ENCODE data around the gene DNER. TPM values are rescaled to one million over a fixed set of nuclear protein-coding genes. Genes with fewer than 3 reads are reported as not detected.

The DNER gene
- total and polyA plus RNA-seq, 10 of the 15 experiments (the other 5 are each of a cell fraction or from before 2014, with no cell fraction given): 0.04 to 0.08 (median 0.07) TPM; not detected in 7

DNA sequence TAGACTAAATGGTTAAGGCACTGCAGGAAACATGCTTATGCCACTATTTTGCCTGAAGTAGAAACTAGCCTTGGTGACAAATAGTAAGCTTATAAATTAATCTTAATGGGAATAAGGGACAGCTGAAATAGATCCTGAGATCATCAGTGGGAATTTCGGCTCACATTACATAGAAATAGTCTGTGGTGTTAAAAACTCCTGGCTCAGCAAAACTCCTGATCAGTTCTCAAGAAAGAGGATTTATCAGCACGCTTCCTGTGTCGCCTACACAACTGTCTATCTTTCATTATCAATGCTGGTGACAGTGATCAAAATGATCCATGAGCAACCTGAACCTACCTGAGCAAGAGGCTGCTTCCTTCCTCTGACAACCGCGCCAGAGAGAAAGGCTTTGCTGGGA, 17.0 kb upstream of the DNER start:
- Histone ChIP-seq H3K4me3 (no peak overlapping the region), H3K27me3 (replicated peaks in 1 of 2; ENCODE audit: control insufficient read depth in 2 of 2, insufficient read depth in 2 of 2, low read length in 1 of 2) (no peaks in the 10 kb centered on the region; a peak in 1 of 4 replicates), H3K36me3 (ENCODE audit: control insufficient read depth in 2 of 2, insufficient read depth in 2 of 2, low read length in 1 of 2) (no peaks in the 10 kb centered on the region), H3K9ac (ENCODE audit: control insufficient read depth, insufficient read depth, low read length) (no peak overlapping the region), H2AFZ (ENCODE audit: control insufficient read depth, low read depth, low read length) (no peak overlapping the region), H4K20me1 (ENCODE audit: control insufficient read depth, insufficient read depth) (no peaks in the 10 kb centered on the region), H3K4me1 (ENCODE audit: control insufficient read depth, insufficient read depth, low read length) (no peaks in the 10 kb centered on the region), H3K27ac (ENCODE audit: control insufficient read depth, insufficient read depth) (no peak overlapping the region), H3K4me2 (ENCODE audit: control insufficient read depth, insufficient read depth) (no peak overlapping the region), H3K9me3 (replicated peaks; ENCODE audit: control insufficient read depth, insufficient read depth, low read length) (no peaks in the 10 kb centered on the region), H3K79me2 (ENCODE audit: control insufficient read depth, insufficient read depth, low read length) (no peaks in the 10 kb centered on the region)
- 26% methylated on average over 5 of the region's 5 CpGs for WGBS (ENCODE audit: insufficient coverage, insufficient replicate concordance, low lambda C conversion rate, missing lambda C conversion rate)
- no TSS peak for BruUV-seq (replicated peaks)
- SMC1A ChIA-PET (ENCODE audit: uncharacterized antibody, unreplicated experiment): interaction anchor here (1.0 kb wide), 1 partner anchor 14 kb away, joined by 6 read pairs; no protein-coding TSS in a partner anchor
- CTCF ChIA-PET: no interaction called here
- in situ Hi-C loops (cut with MboI) (no loop called here), intact Hi-C loops (cut with micrococcal nuclease; ENCODE audit: unreplicated experiment) (no loop called here)
- FAIRE-seq (no peak), DNase-seq (ENCODE audit: low read depth, low spot score) (no peak), ATAC-seq (no peak)
- RAD21 ChIA-PET (ENCODE audit: unreplicated experiment): no interaction called here
- POLR2A ChIA-PET: no interaction called here
- TF ChIP-seq EZH2 (IDR thresholded peaks at IDR 0.05; ENCODE audit: borderline replicate concordance, control insufficient read depth, low read depth, low read length) (no peak), FOXK2 (IDR thresholded peaks at IDR 0.05) (no peak), TAF1 (IDR thresholded peaks at IDR 0.05; ENCODE audit: borderline replicate concordance, low read depth, low read length) (no peak), PML (IDR thresholded peaks at IDR 0.05; ENCODE audit: low read length) (no peak), TARDBP (IDR thresholded peaks at IDR 0.05; ENCODE audit: borderline replicate concordance) (no peak), IKZF2 (IDR thresholded peaks at IDR 0.05) (no peak), NFYB (IDR thresholded peaks at IDR 0.05; ENCODE audit: insufficient read depth, low read depth, low read length) (no peak), POU2F2 (IDR thresholded peaks at IDR 0.05; ENCODE audit: borderline replicate concordance, low read depth, low read length) (no peak), HDAC6 (IDR thresholded peaks at IDR 0.05; ENCODE audit: unreplicated experiment) (no peak), FOXM1 (IDR thresholded peaks at IDR 0.05; ENCODE audit: low read depth, low read length) (no peak), NR2C1 (IDR thresholded peaks at IDR 0.05) (no peak), STAT1 (conservative IDR thresholded peaks at IDR 0.05) (no peak), SMAD1 (IDR thresholded peaks at IDR 0.05; ENCODE audit: low read depth, partially characterized antibody) (no peak), KDM1A (IDR thresholded peaks at IDR 0.05; ENCODE audit: borderline replicate concordance) (no peak)
- TF ChIP-seq, protein P1, sequence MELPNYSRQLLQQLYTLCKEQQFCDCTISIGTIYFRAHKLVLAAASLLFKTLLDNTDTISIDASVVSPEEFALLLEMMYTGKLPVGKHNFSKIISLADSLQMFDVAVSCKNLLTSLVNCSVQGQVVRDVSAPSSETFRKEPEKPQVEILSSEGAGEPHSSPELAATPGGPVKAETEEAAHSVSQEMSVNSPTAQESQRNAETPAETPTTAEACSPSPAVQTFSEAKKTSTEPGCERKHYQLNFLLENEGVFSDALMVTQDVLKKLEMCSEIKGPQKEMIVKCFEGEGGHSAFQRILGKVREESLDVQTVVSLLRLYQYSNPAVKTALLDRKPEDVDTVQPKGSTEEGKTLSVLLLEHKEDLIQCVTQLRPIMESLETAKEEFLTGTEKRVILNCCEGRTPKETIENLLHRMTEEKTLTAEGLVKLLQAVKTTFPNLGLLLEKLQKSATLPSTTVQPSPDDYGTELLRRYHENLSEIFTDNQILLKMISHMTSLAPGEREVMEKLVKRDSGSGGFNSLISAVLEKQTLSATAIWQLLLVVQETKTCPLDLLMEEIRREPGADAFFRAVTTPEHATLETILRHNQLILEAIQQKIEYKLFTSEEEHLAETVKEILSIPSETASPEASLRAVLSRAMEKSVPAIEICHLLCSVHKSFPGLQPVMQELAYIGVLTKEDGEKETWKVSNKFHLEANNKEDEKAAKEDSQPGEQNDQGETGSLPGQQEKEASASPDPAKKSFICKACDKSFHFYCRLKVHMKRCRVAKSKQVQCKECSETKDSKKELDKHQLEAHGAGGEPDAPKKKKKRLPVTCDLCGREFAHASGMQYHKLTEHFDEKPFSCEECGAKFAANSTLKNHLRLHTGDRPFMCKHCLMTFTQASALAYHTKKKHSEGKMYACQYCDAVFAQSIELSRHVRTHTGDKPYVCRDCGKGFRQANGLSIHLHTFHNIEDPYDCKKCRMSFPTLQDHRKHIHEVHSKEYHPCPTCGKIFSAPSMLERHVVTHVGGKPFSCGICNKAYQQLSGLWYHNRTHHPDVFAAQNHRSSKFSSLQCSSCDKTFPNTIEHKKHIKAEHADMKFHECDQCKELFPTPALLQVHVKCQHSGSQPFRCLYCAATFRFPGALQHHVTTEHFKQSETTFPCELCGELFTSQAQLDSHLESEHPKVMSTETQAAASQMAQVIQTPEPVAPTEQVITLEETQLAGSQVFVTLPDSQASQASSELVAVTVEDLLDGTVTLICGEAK (IDR thresholded peaks at IDR 0.05; ENCODE audit: borderline replicate concordance): no peak
- TF ChIP-seq, protein P2, sequence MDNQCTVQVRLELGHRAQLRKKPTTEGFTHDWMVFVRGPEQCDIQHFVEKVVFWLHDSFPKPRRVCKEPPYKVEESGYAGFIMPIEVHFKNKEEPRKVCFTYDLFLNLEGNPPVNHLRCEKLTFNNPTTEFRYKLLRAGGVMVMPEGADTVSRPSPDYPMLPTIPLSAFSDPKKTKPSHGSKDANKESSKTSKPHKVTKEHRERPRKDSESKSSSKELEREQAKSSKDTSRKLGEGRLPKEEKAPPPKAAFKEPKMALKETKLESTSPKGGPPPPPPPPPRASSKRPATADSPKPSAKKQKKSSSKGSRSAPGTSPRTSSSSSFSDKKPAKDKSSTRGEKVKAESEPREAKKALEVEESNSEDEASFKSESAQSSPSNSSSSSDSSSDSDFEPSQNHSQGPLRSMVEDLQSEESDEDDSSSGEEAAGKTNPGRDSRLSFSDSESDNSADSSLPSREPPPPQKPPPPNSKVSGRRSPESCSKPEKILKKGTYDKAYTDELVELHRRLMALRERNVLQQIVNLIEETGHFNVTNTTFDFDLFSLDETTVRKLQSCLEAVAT (IDR thresholded peaks at IDR 0.05): no peak
